Endothelial cell of umbilical vein (primary cell): ENCODE results near the gene SERPINB13. TPM values are rescaled to one million over a fixed set of nuclear protein-coding genes. Genes with fewer than 3 reads are reported as not detected.

Experiments used
- Bru-seq: library from RNA; stranded (reverse); fragments of 400-500 nt; gene quantifications from one replicate; lab custom pipeline; 2021; lab: Mats Ljungman, UMichigan
- BruChase-seq, 2 experiments: library from RNA; stranded (reverse); fragments of 400-500 nt; gene quantifications; one replicate each; lab custom pipeline; 2021; lab: Mats Ljungman, UMichigan
- BruUV-seq: library from RNA; stranded (reverse); fragments of 400-500 nt; replicated peaks from 2 replicates; lab custom pipeline; 2021; lab: Mats Ljungman, UMichigan
- CTCF ChIA-PET: fragments of 300-600, 350-600 bp; sonication (Branson Sonifier 250); formaldehyde crosslinking; loops from one replicate; lab custom pipeline; 2021; ENCODE audit warnings: antibody characterized with exemption, inconsistent platforms; lab: Charles Lee
- POLR2A ChIA-PET: fragments of 300-600, 350-600 bp; sonication (Branson Sonifier 250); formaldehyde crosslinking; loops from one replicate; lab custom pipeline; 2021; ENCODE audit warnings: antibody characterized with exemption, inconsistent platforms; lab: Charles Lee
- DNase-seq: peaks from one replicate; pipeline ENCODE4 v3.0.0-alpha.2; 2011; ENCODE audit warnings: low read depth, low spot score
- FAIRE-seq: peaks from 2 replicates; lab custom pipeline; 2011; peaks lifted over from hg19 to GRCh38; lab: Jason Lieb, UNC
- H2AFZ ChIP-seq: 2 replicates; pipeline ENCODE4 v1.6.0; 2012; ENCODE audit warnings: low read depth, low read length, control low read depth, inconsistent platforms
- H3K27ac ChIP-seq: 2 replicates; pipeline ENCODE4 v1.5.1; 2011; ENCODE audit warnings: low read depth, mild to moderate bottlenecking, control low read depth, low read length, moderate library complexity; ENCODE audit not compliant: insufficient read depth
- H3K27me3 ChIP-seq, 2 experiments: 2 replicates each; pipeline versions ENCODE4 v1.6.0 to v1.6.1; 2011; ENCODE audit warnings: low read length in 2 of 2, mixed read lengths in 1 of 2; ENCODE audit not compliant: control insufficient read depth in 2 of 2, insufficient read depth in 2 of 2
- H3K36me3 ChIP-seq, 2 experiments: 2 replicates in 1 of 2; 3 replicates in 1 of 2; pipeline ENCODE4 v1.5.1; 2011; ENCODE audit warnings: low read length in 2 of 2, mild to moderate bottlenecking in 1 of 2, moderate library complexity in 1 of 2; ENCODE audit not compliant: control insufficient read depth in 2 of 2, insufficient read depth in 2 of 2; ENCODE audit errors: extremely low read depth in 1 of 2
- H3K4me1 ChIP-seq: 3 replicates; pipeline ENCODE4 v1.5.1; 2011; ENCODE audit warnings: mild to moderate bottlenecking, low read length; ENCODE audit not compliant: control insufficient read depth, insufficient read depth; ENCODE audit errors: extremely low read depth
- H3K4me2 ChIP-seq: 2 replicates; pipeline ENCODE4 v1.6.1; 2011; ENCODE audit warnings: low read length, control low read depth, mixed read lengths; ENCODE audit not compliant: insufficient read depth
- H3K4me3 ChIP-seq, 3 experiments: fragments of 200-600 bp in 1 of 3; sonication (generic), shearing (Covaris generic) in 1 of 3; replicated peaks in 1 of 3; 2 replicates each; pipeline ENCODE4 v1.5.1; 2011 to 2016; ENCODE audit warnings: control low read depth in 3 of 3, low read length in 3 of 3, mild to moderate bottlenecking in 2 of 3, inconsistent platforms in 1 of 3, low read depth in 1 of 3, moderate library complexity in 1 of 3; ENCODE audit not compliant: insufficient read depth in 1 of 3
- H3K79me2 ChIP-seq: 2 replicates; pipeline ENCODE4 v1.6.0; 2012; ENCODE audit warnings: low read length, inconsistent platforms; ENCODE audit not compliant: control insufficient read depth, insufficient read depth
- H3K9ac ChIP-seq: replicated peaks from 2 replicates; pipeline ENCODE3; 2011; ENCODE audit warnings: low read length, control low read depth; ENCODE audit not compliant: insufficient read depth; ENCODE audit errors: extremely low read depth
- H3K9me1 ChIP-seq: replicated peaks from 3 replicates; pipeline ENCODE4 v1.6.0; 2011; ENCODE audit warnings: mild to moderate bottlenecking, low read length; ENCODE audit not compliant: control insufficient read depth, insufficient read depth; ENCODE audit errors: extremely low read depth
- H3K9me3 ChIP-seq: replicated peaks from 2 replicates; pipeline ENCODE4 v1.5.1; 2012; ENCODE audit warnings: low read length, inconsistent platforms; ENCODE audit not compliant: control insufficient read depth, insufficient read depth
- H4K20me1 ChIP-seq: replicated peaks from 2 replicates; pipeline ENCODE3; 2011; ENCODE audit warnings: mild to moderate bottlenecking, low read length; ENCODE audit not compliant: control insufficient read depth, insufficient read depth; ENCODE audit errors: extremely low read depth
- CTCF ChIP-seq, 2 donors: IDR thresholded peaks; 1 replicate in 1 of 2; 2 replicates in 1 of 2; pipeline ENCODE4 v1.5.1; 2011; ENCODE audit warnings: low read length in 2 of 2, mild to moderate bottlenecking in 2 of 2, moderate library complexity in 2 of 2, control low read depth in 1 of 2, inconsistent platforms in 1 of 2, low read depth in 1 of 2; ENCODE audit not compliant: insufficient read depth in 1 of 2; ENCODE audit errors: extremely low read depth in 1 of 2
- EZH2 ChIP-seq: IDR thresholded peaks from 2 replicates; pipeline ENCODE4 v1.6.1; 2012; ENCODE audit warnings: borderline replicate concordance, low read depth, mild to moderate bottlenecking, moderate library complexity, low read length, inconsistent platforms; ENCODE audit not compliant: severe bottlenecking
- FOS ChIP-seq: IDR thresholded peaks from 2 replicates; pipeline ENCODE4 v1.6.1; 2011; ENCODE audit warnings: mild to moderate bottlenecking, low read length, moderate library complexity, borderline replicate concordance; ENCODE audit not compliant: insufficient read depth
- GATA2 ChIP-seq: IDR thresholded peaks from 2 replicates; pipeline ENCODE4 v1.7.0; 2011; ENCODE audit warnings: low read depth, mild to moderate bottlenecking, moderate library complexity, mixed read lengths, low read length; ENCODE audit not compliant: insufficient read length, insufficient read depth
- JUN ChIP-seq: IDR thresholded peaks from 2 replicates; pipeline ENCODE4 v1.6.1; 2011; ENCODE audit warnings: borderline replicate concordance, low read depth; ENCODE audit not compliant: insufficient read length, insufficient read depth
- MAX ChIP-seq: IDR thresholded peaks from 2 replicates; pipeline ENCODE4 v1.6.1; 2011; ENCODE audit not compliant: insufficient read depth, insufficient read length
- MYC ChIP-seq: IDR thresholded peaks from one replicate; pipeline ENCODE4 v1.6.1; 2011; ENCODE audit warnings: mild to moderate bottlenecking, low read depth, low read length
- POLR2A ChIP-seq: IDR thresholded peaks from 2 replicates; pipeline ENCODE4 v1.6.1; 2012; ENCODE audit warnings: low read depth, mild to moderate bottlenecking, control low read depth, low read length
- POLR2AphosphoS5 ChIP-seq: IDR thresholded peaks from 2 replicates; pipeline ENCODE4 v1.6.1; 2012; ENCODE audit warnings: low read depth, mild to moderate bottlenecking, control low read depth, low read length, moderate library complexity; ENCODE audit not compliant: insufficient read depth
- dilution Hi-C: fragments of 300-500 bp; cut with MboI; formaldehyde crosslinking; loops from one replicate; pipeline ENCODE4 v1.15.0; 2019; ENCODE audit warnings: low sequenced_read_pairs; ENCODE audit not compliant: extremely low pct_ligation_motif_present
- intact Hi-C: fragments of 100-400 bp; cut with micrococcal nuclease; formaldehyde crosslinking; loops from one replicate; pipeline ENCODE4 v1.10.0; 2022
- long read RNA-seq: library from polyadenylated mRNA; stranded (forward); transcript quantifications from one replicate; pipeline ENCODE4 v2.0.0, GENCODE V29; 2021
- polyA minus RNA-seq, 3 experiments: library from RNA; depleted of rRNA, polyadenylated mRNA; stranded (reverse); fragments of >200 nt; gene quantifications; 1 replicate in 1 of 3; 2 replicates in 2 of 3; pipeline ENCODE4 v1.2.3, GENCODE V29; 2011
- polyA plus RNA-seq, 4 experiments: library from polyadenylated mRNA; depleted of rRNA in 3 of 4; stranded (reverse) in 3 of 4; unstranded in 1 of 4; fragments of >200 nt; gene quantifications; 2 replicates each; pipeline versions ENCODE4 v1.2.1 to v1.2.3, GENCODE V29; 2011 to 2012; ENCODE audit warnings: missing spikeins in 1 of 4
- total RNA-seq: library from RNA; stranded (reverse); gene quantifications from 2 replicates; pipeline ENCODE4 v1.2.3, GENCODE V29; 2021

The SERPINB13 gene
- not detected in 2 replicates for total RNA-seq
- not detected in 2 replicates for polyA plus RNA-seq
- not detected in 2 replicates for polyA plus RNA-seq (2011; cell fraction: cytosol; rRNA removed)
- not detected in 2 replicates for polyA plus RNA-seq (2011; cell fraction: nucleus; rRNA removed)
- polyA plus RNA-seq (2012), result not detected in 2 replicates
- polyA minus RNA-seq, result not detected in 2 replicates
- polyA minus RNA-seq (2011; cell fraction: cytosol; rRNA and poly(A)+ RNA removed), result not detected
- not detected in 2 replicates for polyA minus RNA-seq (2011; cell fraction: nucleus; rRNA and poly(A)+ RNA removed)
- not detected for Bru-seq, nascent RNA
- not detected for BruChase-seq, experiment 1, labeled RNA remaining after a 6-hour chase
- BruChase-seq, experiment 2, labeled RNA remaining after a 2-hour chase, result percentile 7 among the genes with signal in this experiment
- long read RNA-seq, result 0 reads

GRCh38 chr18:63586966-63587365, at the start of gene SERPINB13:
SERPINB13 (plus strand) TSS chr18:63587343; CDS start chr18:63588668, 1,325 bp downstream.
- CTCF ChIA-PET, result interaction anchor here (1.4 kb wide), 1 partner anchor 9 kb away, joined by 5 read pairs; no protein-coding TSS in a partner anchor
- no TSS peak for BruUV-seq
- DNase-seq, result no peak

More at GRCh38 chr18:63586966-63587365, at the start of gene SERPINB13:
- Histone ChIP-seq H3K4me2 (no peak within 1 kb of the TSS), H3K79me2 (no peaks in the 10 kb centered on the region), H3K27me3 (no peaks in the 10 kb centered on the region), H3K4me3 (no peak within 1 kb of the TSS), H3K36me3 (no peaks in the 10 kb centered on the region), H4K20me1 (no peaks in the 10 kb centered on the region), H3K9me3 (no peaks in the 10 kb centered on the region), H2AFZ (no peak within 1 kb of the TSS), H3K9ac (no peak within 1 kb of the TSS), H3K9me1 (no peaks in the 10 kb centered on the region), H3K4me1 (no peaks in the 10 kb centered on the region), H3K27ac (no peak within 1 kb of the TSS)
- POLR2A ChIA-PET, result no interaction called here
- intact Hi-C loops (no loop called here), dilution Hi-C loops (no loop called here)
- TF ChIP-seq GATA2 (no peak), JUN (no peak), MAX (no peak), MYC (no peak), CTCF (IDR thresholded peaks at IDR 0.05; ENCODE audit: extremely low read depth in 1 of 2, insufficient read depth in 1 of 2, low read depth in 1 of 2, low read length in 2 of 2) (no peak), POLR2AphosphoS5 (no peak), POLR2A (no peak), EZH2 (no peak), FOS (no peak)
- FAIRE-seq, result no peak
